Measurements from ENCODE around the gene IWS1. TPM values are rescaled to one million over a fixed set of nuclear protein-coding genes. Genes with fewer than 3 reads are reported as not detected.

IWS1 gene
- total and polyA plus RNA-seq, 9 of the 15 experiments (the other 6 are each of a cell fraction or from before 2014, with no cell fraction given): 20.8 to 67.2 (median 46.6) TPM

GRCh38 chr2:127469051-127469450 lies 57.2 kb downstream of the IWS1 start (continued):
- TF ChIP-seq, protein P1, sequence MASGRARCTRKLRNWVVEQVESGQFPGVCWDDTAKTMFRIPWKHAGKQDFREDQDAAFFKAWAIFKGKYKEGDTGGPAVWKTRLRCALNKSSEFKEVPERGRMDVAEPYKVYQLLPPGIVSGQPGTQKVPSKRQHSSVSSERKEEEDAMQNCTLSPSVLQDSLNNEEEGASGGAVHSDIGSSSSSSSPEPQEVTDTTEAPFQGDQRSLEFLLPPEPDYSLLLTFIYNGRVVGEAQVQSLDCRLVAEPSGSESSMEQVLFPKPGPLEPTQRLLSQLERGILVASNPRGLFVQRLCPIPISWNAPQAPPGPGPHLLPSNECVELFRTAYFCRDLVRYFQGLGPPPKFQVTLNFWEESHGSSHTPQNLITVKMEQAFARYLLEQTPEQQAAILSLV (tag; IDR thresholded peaks at IDR 0.05): no peak
- TF ChIP-seq XRCC5 (IDR thresholded peaks at IDR 0.05; ENCODE audit: low read depth, low read length) (no peak), ZNF644 (tag; IDR thresholded peaks at IDR 0.05; ENCODE audit: low read depth) (no peak)

DNA sequence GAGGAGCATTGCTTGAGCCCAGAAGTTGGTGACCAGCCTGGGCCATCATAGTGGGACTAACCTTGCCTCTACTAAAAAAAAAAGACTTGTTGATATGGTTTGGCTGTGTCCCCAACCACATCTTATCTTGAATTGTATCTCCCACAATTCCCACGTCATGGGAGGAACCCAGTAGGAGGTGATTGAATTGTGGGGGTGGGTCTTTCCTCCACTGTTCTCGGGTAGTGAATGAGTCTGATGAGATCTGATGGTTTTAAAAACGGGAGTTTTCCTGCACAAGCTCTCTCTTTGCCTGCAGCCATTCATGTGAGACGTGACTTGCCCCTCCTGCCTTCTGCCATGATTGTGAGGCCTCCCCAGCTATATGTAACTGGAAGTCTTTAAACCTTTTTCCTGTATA lies 61.0 kb downstream of the IWS1 start:
- ChIA-PET POLR2A (interaction anchor here (0.6 kb wide), 1 partner anchor 34 kb away, joined by 3 read pairs; no protein-coding TSS in a partner anchor), CTCF (ENCODE audit: low intra/inter-chr PET ratio) (no interaction called here)
- BruUV-seq (replicated peaks): no TSS peak
- H3K4me2 ChIP-seq (ENCODE audit: insufficient read depth, low read length): no peak overlapping the region; the same call in 1 of the 2 replicates
- H3K9me1 ChIP-seq (ENCODE audit: control insufficient read depth, insufficient read depth, low read length): peaks cover 3% of the 10 kb centered on the region
- H3K4me1 ChIP-seq (replicated peaks in 1 of 2; ENCODE audit: control insufficient read depth in 2 of 2, insufficient read depth in 2 of 2, low read length in 2 of 2): peaks cover 5% of the 10 kb centered on the region in 2 experiments; a peak in 3 of 5 replicates
- intact Hi-C loops (cut with micrococcal nuclease) (no loop called here), in situ Hi-C loops (cut with MboI) (no loop called here)
- peak; percentile 32 for FAIRE-seq
- WGBS (ENCODE audit: insufficient coverage, low coverage, missing lambda C conversion rate): 5% methylated on average over 4 of the region's 4 CpGs
- H3K4me3 ChIP-seq: no peak overlapping the region
- H3K27me3 ChIP-seq (ENCODE audit: control insufficient read depth in 2 of 2, insufficient read depth in 2 of 2, low read length in 2 of 2): no peaks in the 10 kb centered on the region
- no peaks in the 10 kb centered on the region; the same call in 1 of the 2 replicates for H4K20me1 ChIP-seq (replicated peaks; ENCODE audit: control insufficient read depth, insufficient read depth, low read length)
- no peak; the same call in 1 of the 3 replicates for ATAC-seq
- no peak overlapping the region for H3K27ac ChIP-seq (ENCODE audit: extremely low read depth, low read depth, low read length)
- no peak overlapping the region for H2AFZ ChIP-seq (ENCODE audit: low read depth, low read length)
- no peaks in the 10 kb centered on the region for H3K79me2 ChIP-seq (ENCODE audit: control insufficient read depth, insufficient read depth, low read length)
- DNase-seq (ENCODE audit: extremely low read depth in 1 of 4, low spot score in 3 of 4): peak in 1 of 4 experiments; percentile 16
- H3K9ac ChIP-seq (ENCODE audit: insufficient read depth in 1 of 2, low read depth in 2 of 2, low read length in 2 of 2): no peak overlapping the region
- no peaks in the 10 kb centered on the region for H3K9me3 ChIP-seq (replicated peaks; ENCODE audit: control insufficient read depth, insufficient read depth, low read depth, low read length)
- 0 out of 3 replicates have a peak, but pooled peaks cover 5% of the 10 kb centered on the region for H3K36me3 ChIP-seq (ENCODE audit: control insufficient read depth, insufficient read depth, low read length)
- TF ChIP-seq E2F3 (CRISPR knock-in tag; IDR thresholded peaks at IDR 0.05) (no peak), ZNF408 (CRISPR knock-in tag; IDR thresholded peaks at IDR 0.05; ENCODE audit: low read depth) (no peak), ZZZ3 (IDR thresholded peaks at IDR 0.05) (no peak), ZNF224 (CRISPR knock-in tag; IDR thresholded peaks at IDR 0.05) (no peak), HDAC8 (tag; IDR thresholded peaks at IDR 0.05) (no peak), MXD1 (CRISPR knock-in tag; IDR thresholded peaks at IDR 0.05; ENCODE audit: borderline replicate concordance, poor library complexity, severe bottlenecking) (no peak), RBM25 (IDR thresholded peaks at IDR 0.05; ENCODE audit: low read depth, low read length, severe bottlenecking) (no peak), C11orf30 (IDR thresholded peaks at IDR 0.05; ENCODE audit: low read depth) (peak; percentile 2), HCFC1 (IDR thresholded peaks at IDR 0.05; ENCODE audit: low read depth, low read length) (no peak), ZNF311 (CRISPR knock-in tag; IDR thresholded peaks at IDR 0.05) (no peak), BCLAF1 (IDR thresholded peaks at IDR 0.05; ENCODE audit: borderline replicate concordance in 1 of 2, control insufficient read depth in 1 of 2, low read depth in 2 of 2, low read length in 1 of 2) (no peak), GATA2 (CRISPR knock-in tag; IDR thresholded peaks at IDR 0.05) (0 out of 2 replicates have a peak, but pooled peaks have one; percentile 17)
- TF ChIP-seq, protein P2, sequence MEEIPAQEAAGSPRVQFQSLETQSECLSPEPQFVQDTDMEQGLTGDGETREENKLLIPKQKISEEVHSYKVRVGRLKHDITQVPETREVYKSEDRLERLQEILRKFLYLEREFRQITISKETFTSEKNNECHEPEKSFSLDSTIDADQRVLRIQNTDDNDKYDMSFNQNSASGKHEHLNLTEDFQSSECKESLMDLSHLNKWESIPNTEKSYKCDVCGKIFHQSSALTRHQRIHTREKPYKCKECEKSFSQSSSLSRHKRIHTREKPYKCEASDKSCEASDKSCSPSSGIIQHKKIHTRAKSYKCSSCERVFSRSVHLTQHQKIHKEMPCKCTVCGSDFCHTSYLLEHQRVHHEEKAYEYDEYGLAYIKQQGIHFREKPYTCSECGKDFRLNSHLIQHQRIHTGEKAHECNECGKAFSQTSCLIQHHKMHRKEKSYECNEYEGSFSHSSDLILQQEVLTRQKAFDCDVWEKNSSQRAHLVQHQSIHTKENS (CRISPR knock-in tag; IDR thresholded peaks at IDR 0.05): no peak
